ENCODE data around the gene SNX9. TPM values are rescaled to one million over a fixed set of nuclear protein-coding genes. Genes with fewer than 3 reads are reported as not detected.

The SNX9 gene
- polyA plus RNA-seq, 1 donor (not counting 4 experiments of a cell fraction or from before 2014, with no cell fraction given), result 37.8 TPM

DNA sequence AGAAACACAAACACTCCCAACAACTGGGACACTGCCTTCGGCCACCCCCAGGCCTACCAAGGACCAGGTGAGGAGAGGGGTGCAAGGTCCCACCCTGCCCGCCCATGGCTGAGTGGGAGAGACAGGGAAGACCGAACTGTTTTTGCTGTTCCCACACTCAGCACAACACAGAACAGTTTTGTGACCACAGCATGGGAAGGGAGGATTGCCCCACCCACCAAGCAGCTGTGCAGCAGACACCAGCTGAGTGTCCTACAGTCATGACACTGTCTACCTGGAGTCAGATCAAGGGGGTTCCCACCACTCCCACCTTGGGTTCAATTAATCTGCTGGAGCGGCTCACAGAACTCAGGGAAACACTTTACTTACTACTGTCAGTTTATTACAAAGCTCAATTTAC is 73.9 kb downstream of the SNX9 start:
- TF ChIP-seq, protein P1, sequence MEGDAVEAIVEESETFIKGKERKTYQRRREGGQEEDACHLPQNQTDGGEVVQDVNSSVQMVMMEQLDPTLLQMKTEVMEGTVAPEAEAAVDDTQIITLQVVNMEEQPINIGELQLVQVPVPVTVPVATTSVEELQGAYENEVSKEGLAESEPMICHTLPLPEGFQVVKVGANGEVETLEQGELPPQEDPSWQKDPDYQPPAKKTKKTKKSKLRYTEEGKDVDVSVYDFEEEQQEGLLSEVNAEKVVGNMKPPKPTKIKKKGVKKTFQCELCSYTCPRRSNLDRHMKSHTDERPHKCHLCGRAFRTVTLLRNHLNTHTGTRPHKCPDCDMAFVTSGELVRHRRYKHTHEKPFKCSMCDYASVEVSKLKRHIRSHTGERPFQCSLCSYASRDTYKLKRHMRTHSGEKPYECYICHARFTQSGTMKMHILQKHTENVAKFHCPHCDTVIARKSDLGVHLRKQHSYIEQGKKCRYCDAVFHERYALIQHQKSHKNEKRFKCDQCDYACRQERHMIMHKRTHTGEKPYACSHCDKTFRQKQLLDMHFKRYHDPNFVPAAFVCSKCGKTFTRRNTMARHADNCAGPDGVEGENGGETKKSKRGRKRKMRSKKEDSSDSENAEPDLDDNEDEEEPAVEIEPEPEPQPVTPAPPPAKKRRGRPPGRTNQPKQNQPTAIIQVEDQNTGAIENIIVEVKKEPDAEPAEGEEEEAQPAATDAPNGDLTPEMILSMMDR (optimal IDR thresholded peaks at IDR 0.05 in 1 of 3, IDR thresholded peaks at IDR 0.05 in 1 of 3, conservative IDR thresholded peaks at IDR 0.05 in 1 of 3; ENCODE audit: extremely low read depth in 1 of 3, insufficient read depth in 2 of 3, low read length in 3 of 3), result no peak
- no peak for TF ChIP-seq EZH2 (IDR thresholded peaks at IDR 0.05; ENCODE audit: low read length)
- no peaks in the 10 kb centered on the region for H4K20me1 ChIP-seq (ENCODE audit: control insufficient read depth, extremely low read depth, insufficient read depth, low read length)
- DNase-seq (ENCODE audit: low read depth, low spot score), result no peak
- peaks cover 13 to 28% of the 10 kb centered on the region in 2 experiments for H3K36me3 ChIP-seq (ENCODE audit: control insufficient read depth in 2 of 2, extremely low read depth in 1 of 2, insufficient read depth in 2 of 2, low read length in 2 of 2)
- no peak overlapping the region for H3K4me3 ChIP-seq (ENCODE audit: control insufficient read depth in 2 of 3, extremely low read depth in 1 of 3, insufficient read depth in 2 of 3, low read depth in 1 of 3, low read length in 3 of 3)
- H3K4me2 ChIP-seq (ENCODE audit: control insufficient read depth, extremely low read depth, insufficient read depth, low read depth, low read length), result no peak overlapping the region
- H3K79me2 ChIP-seq (ENCODE audit: control insufficient read depth, insufficient read depth, low read length), result peaks cover 4% of the 10 kb centered on the region
- H2AFZ ChIP-seq (ENCODE audit: control insufficient read depth, low read length), result no peak overlapping the region
- H3K9me1 ChIP-seq (ENCODE audit: control insufficient read depth, extremely low read depth, insufficient read depth, low read length), result no peaks in the 10 kb centered on the region
- FAIRE-seq, result no peak
- H3K9ac ChIP-seq (ENCODE audit: control insufficient read depth, extremely low read depth, insufficient read depth, low read length), result no peak overlapping the region
- no peaks in the 10 kb centered on the region for H3K4me1 ChIP-seq (ENCODE audit: control insufficient read depth, extremely low read depth, insufficient read depth, low read length)
- no peaks in the 10 kb centered on the region for H3K9me3 ChIP-seq (ENCODE audit: control insufficient read depth, low read depth, low read length)
- H3K27ac ChIP-seq (ENCODE audit: control insufficient read depth, insufficient read depth, low read length), result no peak overlapping the region
- dilution Hi-C loops (cut with MboI; ENCODE audit: extremely low pct_ligation_motif_present, low sequenced_read_pairs), result no loop called here
- no peaks in the 10 kb centered on the region for H3K27me3 ChIP-seq (ENCODE audit: control insufficient read depth, extremely low read depth, insufficient read depth, low read length)

DNA sequence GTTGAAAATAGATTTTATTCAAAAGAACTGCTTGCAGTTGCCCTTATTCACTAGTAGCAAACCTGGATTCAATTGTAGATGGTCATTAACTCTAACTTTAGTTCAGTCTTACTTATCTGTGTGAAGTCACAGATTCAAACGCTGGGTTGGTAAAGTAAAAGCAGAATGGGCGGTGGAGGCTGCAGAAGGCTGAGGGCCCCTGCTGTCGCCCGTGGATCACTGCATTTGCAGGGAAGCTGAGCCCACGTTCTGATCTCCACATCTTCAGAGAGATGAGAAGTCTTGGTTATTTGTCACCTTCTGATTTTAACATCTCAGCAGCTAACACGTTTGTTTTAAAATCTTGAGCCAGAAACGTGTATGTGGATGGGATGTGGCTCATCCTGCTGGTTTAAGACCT is 75.1 kb downstream of the SNX9 start:
- H2AFZ ChIP-seq (ENCODE audit: control insufficient read depth, low read length), result no peak overlapping the region
- DNase-seq (ENCODE audit: low read depth, low spot score) (no peak), FAIRE-seq (no peak)
- TF ChIP-seq, protein P1 (optimal IDR thresholded peaks at IDR 0.05 in 1 of 3, IDR thresholded peaks at IDR 0.05 in 1 of 3, conservative IDR thresholded peaks at IDR 0.05 in 1 of 3; ENCODE audit: extremely low read depth in 1 of 3, insufficient read depth in 2 of 3, low read length in 3 of 3), result no peak
- TF ChIP-seq EZH2 (IDR thresholded peaks at IDR 0.05; ENCODE audit: low read length), result no peak
- H3K79me2 ChIP-seq (ENCODE audit: control insufficient read depth, insufficient read depth, low read length), result peaks cover 4% of the 10 kb centered on the region
- no peak overlapping the region for H3K4me2 ChIP-seq (ENCODE audit: control insufficient read depth, extremely low read depth, insufficient read depth, low read depth, low read length)
- H3K9me1 ChIP-seq (ENCODE audit: control insufficient read depth, extremely low read depth, insufficient read depth, low read length), result no peaks in the 10 kb centered on the region
- H3K27ac ChIP-seq (ENCODE audit: control insufficient read depth, insufficient read depth, low read length), result no peak overlapping the region
- H3K9me3 ChIP-seq (ENCODE audit: control insufficient read depth, low read depth, low read length), result no peaks in the 10 kb centered on the region
- H3K27me3 ChIP-seq (ENCODE audit: control insufficient read depth, extremely low read depth, insufficient read depth, low read length), result no peaks in the 10 kb centered on the region
- no peaks in the 10 kb centered on the region for H4K20me1 ChIP-seq (ENCODE audit: control insufficient read depth, extremely low read depth, insufficient read depth, low read length)
- peaks cover 16 to 32% of the 10 kb centered on the region in 2 experiments for H3K36me3 ChIP-seq (ENCODE audit: control insufficient read depth in 2 of 2, extremely low read depth in 1 of 2, insufficient read depth in 2 of 2, low read length in 2 of 2)
- no peaks in the 10 kb centered on the region for H3K4me1 ChIP-seq (ENCODE audit: control insufficient read depth, extremely low read depth, insufficient read depth, low read length)
- no peak overlapping the region for H3K9ac ChIP-seq (ENCODE audit: control insufficient read depth, extremely low read depth, insufficient read depth, low read length)
- no peak overlapping the region for H3K4me3 ChIP-seq (ENCODE audit: control insufficient read depth in 2 of 3, extremely low read depth in 1 of 3, insufficient read depth in 2 of 3, low read depth in 1 of 3, low read length in 3 of 3)
- dilution Hi-C loops (cut with MboI; ENCODE audit: extremely low pct_ligation_motif_present, low sequenced_read_pairs), result no loop called here
